WTC11 (cell line): Measurements from ENCODE around the gene SETD2. TPM values are rescaled to one million over a fixed set of nuclear protein-coding genes. Genes with fewer than 3 reads are reported as not detected.
A peak's percentile ranks its signal among the peaks of the same experiment; 100 is the strongest.

Experiments used
- ATAC-seq: fragments of 200-7000 bp; cut with Tn5 transposase; 2 replicates; pipeline ENCODE4 v1.10.0; 2021; ENCODE audit warnings: mild to moderate bottlenecking, moderate library complexity
- CTCF ChIA-PET: fragments of 300-600 bp; sonication (Branson Sonifier 250); formaldehyde crosslinking; loops from one replicate; lab custom pipeline; 2021; ENCODE audit warnings: antibody characterized with exemption; lab: Charles Lee
- POLR2A ChIA-PET: fragments of 350-600 bp; sonication (Branson Sonifier 250); formaldehyde crosslinking; loops from one replicate; lab custom pipeline; 2021; ENCODE audit warnings: antibody characterized with exemption; lab: Charles Lee
- DNase-seq: peaks from one replicate; pipeline ENCODE4 v3.0.0; 2021; ENCODE audit warnings: low spot score
- H3K27ac Mint-ChIP-seq: 2 replicates; pipeline ENCODE4 v1.8.0; 2021; ENCODE audit warnings: mixed read lengths
- H3K27me3 Mint-ChIP-seq: 2 replicates; pipeline ENCODE4 v1.8.0; 2021; ENCODE audit warnings: low read depth, mild to moderate bottlenecking, moderate library complexity, mixed read lengths
- H3K36me3 Mint-ChIP-seq: 2 replicates; pipeline ENCODE4 v1.8.0; 2021; ENCODE audit warnings: mixed read lengths
- H3K4me1 Mint-ChIP-seq: 2 replicates; pipeline ENCODE4 v1.8.0; 2022; ENCODE audit warnings: mixed read lengths
- H3K4me3 Mint-ChIP-seq: 2 replicates; pipeline ENCODE4 v1.8.0; 2021; ENCODE audit warnings: mild to moderate bottlenecking, moderate library complexity, mixed read lengths
- H3K9me3 Mint-ChIP-seq: 2 replicates; pipeline ENCODE4 v1.8.0; 2021; ENCODE audit warnings: mixed read lengths
- EMX1 ChIP-seq: fragments of 250-450 bp; sonication (Bioruptor Pico); IDR thresholded peaks from 2 replicates; pipeline ENCODE4 v1.8.0; 2021; ENCODE audit warnings: mild to moderate bottlenecking
- GTF2I ChIP-seq: fragments of 250-450 bp; sonication (Bioruptor Pico); conservative IDR thresholded peaks from 2 replicates; pipeline ENCODE4 v1.4.0; 2021; ENCODE audit warnings: mild to moderate bottlenecking
- HMGA2 ChIP-seq: fragments of 250-450 bp; sonication (Bioruptor Pico); IDR thresholded peaks from 2 replicates; pipeline ENCODE4 v1.4.0; 2021; ENCODE audit warnings: mild to moderate bottlenecking, moderate library complexity
- JAZF1 ChIP-seq: fragments of 250-450 bp; sonication (Bioruptor Pico); IDR thresholded peaks from 2 replicates; pipeline ENCODE4 v1.9.0; 2021; ENCODE audit warnings: moderate library complexity, mild to moderate bottlenecking, inconsistent platforms
- MYBL2 ChIP-seq: sonication (generic); formaldehyde crosslinking; IDR thresholded peaks from 2 replicates; pipeline ENCODE4 v1.8.1; 2023; ENCODE audit warnings: mild to moderate bottlenecking, moderate library complexity, missing genetic modification reagents
- NFYB ChIP-seq: sonication (generic); formaldehyde crosslinking; conservative IDR thresholded peaks from 2 replicates; pipeline ENCODE4 v1.8.0; 2022; ENCODE audit warnings: low read depth, missing genetic modification reagents
- RELA ChIP-seq: sonication (generic); formaldehyde crosslinking; IDR thresholded peaks from 2 replicates; pipeline ENCODE4 v1.8.1; 2022; ENCODE audit warnings: missing genetic modification reagents, mild to moderate bottlenecking, borderline replicate concordance
- ZBTB21 ChIP-seq: sonication (generic); formaldehyde crosslinking; IDR thresholded peaks from 2 replicates; pipeline ENCODE4 v1.8.1; 2023; ENCODE audit warnings: mild to moderate bottlenecking, missing genetic modification reagents, borderline replicate concordance
- ZNF121 ChIP-seq: sonication (generic); formaldehyde crosslinking; IDR thresholded peaks from 2 replicates; pipeline ENCODE4 v1.8.0; 2023; ENCODE audit warnings: missing genetic modification reagents
- ZNF263 ChIP-seq: sonication (generic); formaldehyde crosslinking; IDR thresholded peaks from 2 replicates; pipeline ENCODE4 v1.8.1; 2022; ENCODE audit warnings: low read depth, mild to moderate bottlenecking, moderate library complexity, missing genetic modification reagents
- ZNF396 ChIP-seq: fragments of 250-450 bp; sonication (Bioruptor Pico); IDR thresholded peaks from 2 replicates; pipeline ENCODE4 v1.8.0; 2021; ENCODE audit warnings: mild to moderate bottlenecking, moderate library complexity, borderline replicate concordance
- total RNA-seq: library from RNA; stranded (reverse); gene quantifications from 3 replicates; pipeline ENCODE4 v1.2.3, GENCODE V29; 2021
- TF ChIP-seq, protein P1 (sequence below): fragments of 250-450 bp; sonication (Bioruptor Pico); IDR thresholded peaks from 2 replicates; pipeline ENCODE4 v1.9.0; 2021; ENCODE audit warnings: mild to moderate bottlenecking, borderline replicate concordance
- TF ChIP-seq, protein P2 (sequence below): sonication (generic); formaldehyde crosslinking; IDR thresholded peaks from 2 replicates; pipeline ENCODE4 v1.8.1; 2023; ENCODE audit warnings: mild to moderate bottlenecking, missing genetic modification reagents, moderate library complexity
- TF ChIP-seq, protein P3 (sequence below): fragments of 250-450 bp; sonication (Bioruptor Pico); IDR thresholded peaks from 2 replicates; pipeline ENCODE4 v1.8.0; 2021; ENCODE audit warnings: mild to moderate bottlenecking
- TF ChIP-seq, protein P4 (sequence below): sonication (generic); formaldehyde crosslinking; IDR thresholded peaks from 2 replicates; pipeline ENCODE4 v1.8.0; 2022; ENCODE audit warnings: missing genetic modification reagents

The SETD2 gene
- total RNA-seq, 1 experiment from 2014 or later = 39.8 TPM

DNA sequence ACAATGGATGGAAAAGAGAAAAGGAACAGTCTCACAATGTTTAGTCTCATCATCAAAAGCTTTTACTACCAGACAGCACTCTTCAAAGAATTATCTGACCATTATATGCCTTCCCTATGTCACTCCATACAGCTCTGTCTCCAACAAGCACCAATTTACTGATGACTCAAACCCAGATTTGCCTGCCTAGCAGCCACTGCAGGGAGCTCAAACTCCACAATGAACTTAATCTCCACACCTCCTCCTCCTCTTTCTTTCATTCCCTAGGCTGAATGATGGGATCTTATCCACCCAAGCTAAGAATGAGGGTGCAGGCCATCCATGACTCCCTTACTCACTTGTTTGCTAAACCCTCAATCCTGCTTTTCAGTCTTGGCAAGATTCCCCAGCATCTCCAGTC is 139.0 kb downstream of the SETD2 start:
- CTCF ChIA-PET = no interaction called here

DNA sequence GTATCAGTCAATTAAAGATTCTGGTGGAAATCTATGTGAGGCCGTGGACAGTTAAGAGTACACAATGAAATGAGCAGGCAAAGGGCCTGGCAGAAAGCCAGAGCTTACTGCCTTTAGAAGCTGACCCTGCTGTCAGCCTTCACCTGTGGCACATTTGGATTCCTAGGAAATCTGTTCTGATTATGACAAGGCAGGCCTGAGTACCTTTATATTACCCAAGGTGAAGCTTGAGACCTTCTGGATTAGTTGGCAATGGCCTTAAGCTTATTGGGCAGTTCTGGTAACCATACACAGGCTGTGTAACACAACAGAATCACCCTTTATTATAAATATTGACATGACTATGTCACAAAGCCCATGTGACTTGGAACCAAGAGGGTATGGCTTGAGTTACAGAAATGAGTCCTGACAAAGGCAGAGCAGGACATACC is 141.3 kb downstream of the SETD2 start:
- H3K27ac Mint-ChIP-seq = no peak overlapping the region
- ChIA-PET CTCF (no interaction called here), POLR2A (no interaction called here)
- no peak for TF ChIP-seq ZNF121 (CRISPR knock-in tag)
- TF ChIP-seq RELA (CRISPR knock-in tag) = no peak
- TF ChIP-seq, protein P1, sequence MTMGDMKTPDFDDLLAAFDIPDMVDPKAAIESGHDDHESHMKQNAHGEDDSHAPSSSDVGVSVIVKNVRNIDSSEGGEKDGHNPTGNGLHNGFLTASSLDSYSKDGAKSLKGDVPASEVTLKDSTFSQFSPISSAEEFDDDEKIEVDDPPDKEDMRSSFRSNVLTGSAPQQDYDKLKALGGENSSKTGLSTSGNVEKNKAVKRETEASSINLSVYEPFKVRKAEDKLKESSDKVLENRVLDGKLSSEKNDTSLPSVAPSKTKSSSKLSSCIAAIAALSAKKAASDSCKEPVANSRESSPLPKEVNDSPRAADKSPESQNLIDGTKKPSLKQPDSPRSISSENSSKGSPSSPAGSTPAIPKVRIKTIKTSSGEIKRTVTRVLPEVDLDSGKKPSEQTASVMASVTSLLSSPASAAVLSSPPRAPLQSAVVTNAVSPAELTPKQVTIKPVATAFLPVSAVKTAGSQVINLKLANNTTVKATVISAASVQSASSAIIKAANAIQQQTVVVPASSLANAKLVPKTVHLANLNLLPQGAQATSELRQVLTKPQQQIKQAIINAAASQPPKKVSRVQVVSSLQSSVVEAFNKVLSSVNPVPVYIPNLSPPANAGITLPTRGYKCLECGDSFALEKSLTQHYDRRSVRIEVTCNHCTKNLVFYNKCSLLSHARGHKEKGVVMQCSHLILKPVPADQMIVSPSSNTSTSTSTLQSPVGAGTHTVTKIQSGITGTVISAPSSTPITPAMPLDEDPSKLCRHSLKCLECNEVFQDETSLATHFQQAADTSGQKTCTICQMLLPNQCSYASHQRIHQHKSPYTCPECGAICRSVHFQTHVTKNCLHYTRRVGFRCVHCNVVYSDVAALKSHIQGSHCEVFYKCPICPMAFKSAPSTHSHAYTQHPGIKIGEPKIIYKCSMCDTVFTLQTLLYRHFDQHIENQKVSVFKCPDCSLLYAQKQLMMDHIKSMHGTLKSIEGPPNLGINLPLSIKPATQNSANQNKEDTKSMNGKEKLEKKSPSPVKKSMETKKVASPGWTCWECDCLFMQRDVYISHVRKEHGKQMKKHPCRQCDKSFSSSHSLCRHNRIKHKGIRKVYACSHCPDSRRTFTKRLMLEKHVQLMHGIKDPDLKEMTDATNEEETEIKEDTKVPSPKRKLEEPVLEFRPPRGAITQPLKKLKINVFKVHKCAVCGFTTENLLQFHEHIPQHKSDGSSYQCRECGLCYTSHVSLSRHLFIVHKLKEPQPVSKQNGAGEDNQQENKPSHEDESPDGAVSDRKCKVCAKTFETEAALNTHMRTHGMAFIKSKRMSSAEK (CRISPR knock-in tag) = no peak
- TF ChIP-seq GTF2I (CRISPR knock-in tag) = no peak
- TF ChIP-seq, protein P2, sequence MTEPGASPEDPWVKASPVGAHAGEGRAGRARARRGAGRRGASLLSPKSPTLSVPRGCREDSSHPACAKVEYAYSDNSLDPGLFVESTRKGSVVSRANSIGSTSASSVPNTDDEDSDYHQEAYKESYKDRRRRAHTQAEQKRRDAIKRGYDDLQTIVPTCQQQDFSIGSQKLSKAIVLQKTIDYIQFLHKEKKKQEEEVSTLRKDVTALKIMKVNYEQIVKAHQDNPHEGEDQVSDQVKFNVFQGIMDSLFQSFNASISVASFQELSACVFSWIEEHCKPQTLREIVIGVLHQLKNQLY = no peak
- TF ChIP-seq, protein P3, sequence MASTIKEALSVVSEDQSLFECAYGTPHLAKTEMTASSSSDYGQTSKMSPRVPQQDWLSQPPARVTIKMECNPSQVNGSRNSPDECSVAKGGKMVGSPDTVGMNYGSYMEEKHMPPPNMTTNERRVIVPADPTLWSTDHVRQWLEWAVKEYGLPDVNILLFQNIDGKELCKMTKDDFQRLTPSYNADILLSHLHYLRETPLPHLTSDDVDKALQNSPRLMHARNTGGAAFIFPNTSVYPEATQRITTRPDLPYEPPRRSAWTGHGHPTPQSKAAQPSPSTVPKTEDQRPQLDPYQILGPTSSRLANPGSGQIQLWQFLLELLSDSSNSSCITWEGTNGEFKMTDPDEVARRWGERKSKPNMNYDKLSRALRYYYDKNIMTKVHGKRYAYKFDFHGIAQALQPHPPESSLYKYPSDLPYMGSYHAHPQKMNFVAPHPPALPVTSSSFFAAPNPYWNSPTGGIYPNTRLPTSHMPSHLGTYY (CRISPR knock-in tag) = no peak
- no peak for TF ChIP-seq ZNF263 (CRISPR knock-in tag)
- TF ChIP-seq ZBTB21 (CRISPR knock-in tag) = no peak
- TF ChIP-seq MYBL2 = no peak
- DNase-seq (no peak), ATAC-seq (no peak)
- no peaks in the 10 kb centered on the region for H3K27me3 Mint-ChIP-seq
- peaks cover 22% of the 10 kb centered on the region for H3K36me3 Mint-ChIP-seq
- peaks cover 10% of the 10 kb centered on the region for H3K4me1 Mint-ChIP-seq
- no peak overlapping the region for H3K4me3 Mint-ChIP-seq
- H3K9me3 Mint-ChIP-seq = no peaks in the 10 kb centered on the region

More for the DNA sequence above, 139.0 kb downstream of the SETD2 start:
- TF ChIP-seq, protein P3 (CRISPR knock-in tag) = no peak
- TF ChIP-seq, protein P4, sequence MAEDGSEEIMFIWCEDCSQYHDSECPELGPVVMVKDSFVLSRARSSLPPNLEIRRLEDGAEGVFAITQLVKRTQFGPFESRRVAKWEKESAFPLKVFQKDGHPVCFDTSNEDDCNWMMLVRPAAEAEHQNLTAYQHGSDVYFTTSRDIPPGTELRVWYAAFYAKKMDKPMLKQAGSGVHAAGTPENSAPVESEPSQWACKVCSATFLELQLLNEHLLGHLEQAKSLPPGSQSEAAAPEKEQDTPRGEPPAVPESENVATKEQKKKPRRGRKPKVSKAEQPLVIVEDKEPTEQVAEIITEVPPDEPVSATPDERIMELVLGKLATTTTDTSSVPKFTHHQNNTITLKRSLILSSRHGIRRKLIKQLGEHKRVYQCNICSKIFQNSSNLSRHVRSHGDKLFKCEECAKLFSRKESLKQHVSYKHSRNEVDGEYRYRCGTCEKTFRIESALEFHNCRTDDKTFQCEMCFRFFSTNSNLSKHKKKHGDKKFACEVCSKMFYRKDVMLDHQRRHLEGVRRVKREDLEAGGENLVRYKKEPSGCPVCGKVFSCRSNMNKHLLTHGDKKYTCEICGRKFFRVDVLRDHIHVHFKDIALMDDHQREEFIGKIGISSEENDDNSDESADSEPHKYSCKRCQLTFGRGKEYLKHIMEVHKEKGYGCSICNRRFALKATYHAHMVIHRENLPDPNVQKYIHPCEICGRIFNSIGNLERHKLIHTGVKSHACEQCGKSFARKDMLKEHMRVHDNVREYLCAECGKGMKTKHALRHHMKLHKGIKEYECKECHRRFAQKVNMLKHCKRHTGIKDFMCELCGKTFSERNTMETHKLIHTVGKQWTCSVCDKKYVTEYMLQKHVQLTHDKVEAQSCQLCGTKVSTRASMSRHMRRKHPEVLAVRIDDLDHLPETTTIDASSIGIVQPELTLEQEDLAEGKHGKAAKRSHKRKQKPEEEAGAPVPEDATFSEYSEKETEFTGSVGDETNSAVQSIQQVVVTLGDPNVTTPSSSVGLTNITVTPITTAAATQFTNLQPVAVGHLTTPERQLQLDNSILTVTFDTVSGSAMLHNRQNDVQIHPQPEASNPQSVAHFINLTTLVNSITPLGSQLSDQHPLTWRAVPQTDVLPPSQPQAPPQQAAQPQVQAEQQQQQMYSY = no peak
- TF ChIP-seq ZNF396 (CRISPR knock-in tag) (no peak), RELA (CRISPR knock-in tag) (no peak), EMX1 (CRISPR knock-in tag) (no peak), JAZF1 (CRISPR knock-in tag) (no peak), NFYB (CRISPR knock-in tag) (no peak), HMGA2 (CRISPR knock-in tag) (no peak)
- Mint-ChIP-seq H3K27me3 (no peaks in the 10 kb centered on the region), H3K4me3 (no peak overlapping the region), H3K4me1 (peaks cover 8% of the 10 kb centered on the region), H3K27ac (no peak overlapping the region), H3K9me3 (no peaks in the 10 kb centered on the region), H3K36me3 (peaks cover 9% of the 10 kb centered on the region)
- POLR2A ChIA-PET = interaction anchor here (0.6 kb wide), 1 partner anchor 14 kb away, joined by 3 read pairs; no protein-coding TSS in a partner anchor
- DNase-seq (no peak), ATAC-seq (peak; percentile 48)
